GM23338 (cell line): ENCODE data around the gene OR1N2.

Experiments used
- EZH2 ChIP-seq: fragments of 200-600 bp; sonication (generic); IDR thresholded peaks from one replicate; pipeline ENCODE4 v1.8.0; 2017; ENCODE audit warnings: antibody characterized with exemption, mild to moderate bottlenecking, low read depth; ENCODE audit not compliant: unreplicated experiment
- POLR2AphosphoS5 ChIP-seq: IDR thresholded peaks from 2 replicates; pipeline ENCODE4 v1.6.1; 2016; ENCODE audit warnings: antibody characterized with exemption, low read depth
- TF ChIP-seq, protein P1 (sequence below), 2 experiments: fragments of 200-600 bp in 1 of 2; sonication (generic) in 1 of 2; conservative IDR thresholded peaks; 2 replicates each; pipeline versions ENCODE4 v1.5.1 to v1.6.1; 2016 to 2017; ENCODE audit warnings: antibody characterized with exemption in 2 of 2, low read depth in 2 of 2, mild to moderate bottlenecking in 2 of 2, moderate library complexity in 1 of 2

DNA sequence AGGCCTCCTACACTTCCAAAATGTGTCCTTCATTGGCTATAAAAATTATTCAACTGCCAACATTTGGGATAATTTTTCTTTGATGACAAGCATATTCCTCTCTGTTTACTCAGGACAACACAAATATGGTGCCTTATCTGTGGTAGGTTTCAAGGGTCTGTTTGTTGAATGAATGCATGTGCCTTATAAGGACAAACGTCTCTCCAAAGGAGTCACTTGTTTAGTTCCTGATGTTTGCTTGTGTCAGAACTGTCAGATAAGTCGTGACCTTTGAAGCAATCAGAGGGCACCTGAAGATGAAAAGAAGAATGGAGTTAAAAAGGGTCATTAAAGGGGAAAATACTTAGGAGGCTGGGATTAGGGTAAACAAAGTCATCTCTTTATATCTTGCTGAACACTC, 45.9 kb upstream of the OR1N2 start:
- TF ChIP-seq, protein P1, sequence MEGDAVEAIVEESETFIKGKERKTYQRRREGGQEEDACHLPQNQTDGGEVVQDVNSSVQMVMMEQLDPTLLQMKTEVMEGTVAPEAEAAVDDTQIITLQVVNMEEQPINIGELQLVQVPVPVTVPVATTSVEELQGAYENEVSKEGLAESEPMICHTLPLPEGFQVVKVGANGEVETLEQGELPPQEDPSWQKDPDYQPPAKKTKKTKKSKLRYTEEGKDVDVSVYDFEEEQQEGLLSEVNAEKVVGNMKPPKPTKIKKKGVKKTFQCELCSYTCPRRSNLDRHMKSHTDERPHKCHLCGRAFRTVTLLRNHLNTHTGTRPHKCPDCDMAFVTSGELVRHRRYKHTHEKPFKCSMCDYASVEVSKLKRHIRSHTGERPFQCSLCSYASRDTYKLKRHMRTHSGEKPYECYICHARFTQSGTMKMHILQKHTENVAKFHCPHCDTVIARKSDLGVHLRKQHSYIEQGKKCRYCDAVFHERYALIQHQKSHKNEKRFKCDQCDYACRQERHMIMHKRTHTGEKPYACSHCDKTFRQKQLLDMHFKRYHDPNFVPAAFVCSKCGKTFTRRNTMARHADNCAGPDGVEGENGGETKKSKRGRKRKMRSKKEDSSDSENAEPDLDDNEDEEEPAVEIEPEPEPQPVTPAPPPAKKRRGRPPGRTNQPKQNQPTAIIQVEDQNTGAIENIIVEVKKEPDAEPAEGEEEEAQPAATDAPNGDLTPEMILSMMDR (conservative IDR thresholded peaks at IDR 0.05; ENCODE audit: low read depth in 2 of 2), result no peak
- TF ChIP-seq POLR2AphosphoS5, result no peak
- TF ChIP-seq EZH2, result no peak
